H1 (cell line): ENCODE data around the gene TPD52L1. TPM values are rescaled to one million over a fixed set of nuclear protein-coding genes. Genes with fewer than 3 reads are reported as not detected.

ENCODE experiments used
- CTCF ChIA-PET: fragments of 300-600 bp; sonication (Branson Sonifier 250); formaldehyde crosslinking; loops from one replicate; lab custom pipeline; 2021; ENCODE audit not compliant: partially characterized antibody; lab: Charles Lee
- POLR2A ChIA-PET: fragments of 300-600 bp; sonication (Branson Sonifier 250); formaldehyde crosslinking; loops from one replicate; lab custom pipeline; 2021; ENCODE audit warnings: inconsistent platforms; ENCODE audit not compliant: partially characterized antibody; lab: Charles Lee
- DNase-seq, 2 experiments: peaks; one replicate each; pipeline versions ENCODE4 v3.0.0 to v3.0.0-alpha.2; 2010 to 2022; ENCODE audit warnings: low spot score in 2 of 2, low read depth in 1 of 2, mixed read lengths in 1 of 2
- FAIRE-seq: peaks from 2 replicates; lab custom pipeline; 2011; peaks lifted over from hg19 to GRCh38; lab: Jason Lieb, UNC
- H2AFZ ChIP-seq: 2 replicates; pipeline ENCODE4 v1.8.1; 2012; ENCODE audit warnings: low read length, inconsistent platforms
- H2AK5ac ChIP-seq: 2 replicates; pipeline ENCODE4 v1.6.1; 2013; ENCODE audit warnings: low read depth, low read length
- H2BK120ac ChIP-seq: replicated peaks from 2 replicates; pipeline ENCODE3; 2013; ENCODE audit warnings: low read depth, low read length, inconsistent platforms
- H2BK12ac ChIP-seq: 2 replicates; pipeline ENCODE4 v1.6.1; 2013; ENCODE audit warnings: low read depth, low read length
- H2BK15ac ChIP-seq: 2 replicates; pipeline ENCODE4 v1.6.1; 2013; ENCODE audit warnings: low read length
- H2BK20ac ChIP-seq: 2 replicates; pipeline ENCODE4 v1.6.1; 2013; ENCODE audit warnings: low read length
- H2BK5ac ChIP-seq: 2 replicates; pipeline ENCODE4 v1.6.1; 2013; ENCODE audit warnings: low read depth, low read length
- H3K14ac ChIP-seq: 2 replicates; pipeline ENCODE4 v1.6.1; 2013; ENCODE audit warnings: inconsistent platforms; ENCODE audit not compliant: insufficient read length
- H3K18ac ChIP-seq: 2 replicates; pipeline ENCODE4 v1.6.1; 2013; ENCODE audit warnings: low read length; ENCODE audit errors: extremely low read depth
- H3K23ac ChIP-seq: 2 replicates; pipeline ENCODE4 v1.6.1; 2013; ENCODE audit warnings: inconsistent platforms; ENCODE audit not compliant: insufficient read length
- H3K23me2 ChIP-seq: 2 replicates; pipeline ENCODE4 v1.6.1; 2013; ENCODE audit warnings: low read depth, low read length
- H3K27ac ChIP-seq: 2 replicates; pipeline ENCODE4 v1.6.1; 2011; ENCODE audit warnings: low read depth, low read length, inconsistent platforms
- H3K27me3 ChIP-seq, 4 experiments: replicated peaks in 1 of 4; 1 replicate in 1 of 4; 2 replicates in 3 of 4; pipeline versions ENCODE4 v1.6.1 to v1.8.1; 2011 to 2013; ENCODE audit warnings: low read length in 3 of 4, mild to moderate bottlenecking in 3 of 4, inconsistent platforms in 2 of 4, mixed read lengths in 2 of 4, moderate library complexity in 1 of 4; ENCODE audit not compliant: control insufficient read depth in 3 of 4, insufficient read depth in 3 of 4; ENCODE audit errors: extremely low read depth in 1 of 4
- H3K36me3 ChIP-seq, 4 experiments: 2 replicates each; pipeline versions ENCODE4 v1.6.1 to v1.8.1; 2011 to 2013; ENCODE audit warnings: mild to moderate bottlenecking in 4 of 4, low read length in 3 of 4, moderate library complexity in 2 of 4, control low read depth in 1 of 4, inconsistent platforms in 1 of 4; ENCODE audit not compliant: insufficient read depth in 4 of 4, control insufficient read depth in 2 of 4
- H3K4ac ChIP-seq: replicated peaks from 2 replicates; pipeline ENCODE3; 2013; ENCODE audit warnings: low read length, low read depth, mixed read lengths, inconsistent platforms; ENCODE audit not compliant: insufficient read length
- H3K4me1 ChIP-seq, 4 experiments: replicated peaks in 1 of 4; 1 replicate in 1 of 4; 2 replicates in 3 of 4; pipeline versions ENCODE4 v1.6.1 to v1.8.1; 2011 to 2013; ENCODE audit warnings: low read length in 3 of 4, inconsistent platforms in 2 of 4, mixed read lengths in 1 of 4; ENCODE audit not compliant: insufficient read depth in 4 of 4, control insufficient read depth in 3 of 4
- H3K4me2 ChIP-seq, 2 experiments: 2 replicates each; pipeline versions ENCODE4 v1.6.1 to v1.8.1; 2011 to 2013; ENCODE audit warnings: low read depth in 2 of 2, low read length in 2 of 2, control low read depth in 1 of 2, inconsistent platforms in 1 of 2, mild to moderate bottlenecking in 1 of 2; ENCODE audit not compliant: insufficient read depth in 1 of 2
- H3K4me3 ChIP-seq, 4 experiments: fragments of 200-600, 300-600 bp in 1 of 4; sonication (generic), shearing (Covaris generic), sonication (Bioruptor Twin) in 1 of 4; 2 replicates each; pipeline versions ENCODE4 v1.5.1 to v1.8.1; 2011 to 2016; ENCODE audit warnings: low read length in 4 of 4, low read depth in 3 of 4, control low read depth in 2 of 4, inconsistent platforms in 2 of 4, mild to moderate bottlenecking in 2 of 4, mixed read lengths in 1 of 4, moderate library complexity in 1 of 4; ENCODE audit not compliant: insufficient read depth in 2 of 4; ENCODE audit errors: extremely low read depth in 1 of 4
- H3K56ac ChIP-seq: replicated peaks from 2 replicates; pipeline ENCODE3; 2013; ENCODE audit warnings: low read depth, mild to moderate bottlenecking, mixed read lengths, low read length, inconsistent platforms; ENCODE audit not compliant: insufficient read length
- H3K79me1 ChIP-seq: 2 replicates; pipeline ENCODE4 v1.6.1; 2013; ENCODE audit warnings: low read depth, low read length, control low read depth
- H3K79me2 ChIP-seq, 2 experiments: 2 replicates each; pipeline versions ENCODE4 v1.6.1 to v1.8.1; 2012 to 2013; ENCODE audit warnings: low read length in 2 of 2, mild to moderate bottlenecking in 2 of 2, inconsistent platforms in 1 of 2; ENCODE audit not compliant: insufficient read depth in 2 of 2, control insufficient read depth in 1 of 2
- H3K9ac ChIP-seq, 4 experiments: replicated peaks in 1 of 4; 1 replicate in 1 of 4; 2 replicates in 3 of 4; pipeline versions ENCODE4 v1.6.1 to v1.8.1; 2011 to 2013; ENCODE audit warnings: low read depth in 3 of 4, low read length in 3 of 4, control low read depth in 2 of 4, mild to moderate bottlenecking in 2 of 4, moderate library complexity in 2 of 4, inconsistent platforms in 1 of 4; ENCODE audit errors: extremely low read depth in 1 of 4
- H3K9me3 ChIP-seq, 2 experiments: 2 replicates each; pipeline versions ENCODE4 v1.6.1 to v1.8.1; 2012 to 2013; ENCODE audit warnings: mild to moderate bottlenecking in 2 of 2, moderate library complexity in 2 of 2, control low read depth in 1 of 2, inconsistent platforms in 1 of 2, low read depth in 1 of 2, low read length in 1 of 2, mixed read lengths in 1 of 2; ENCODE audit not compliant: insufficient read depth in 2 of 2
- H4K20me1 ChIP-seq, 2 experiments: replicated peaks in 1 of 2; 2 replicates each; pipeline versions ENCODE3 to v1.8.1; 2011 to 2013; ENCODE audit warnings: inconsistent platforms in 2 of 2, low read length in 2 of 2, mild to moderate bottlenecking in 1 of 2; ENCODE audit not compliant: insufficient read depth in 2 of 2, control insufficient read depth in 1 of 2
- H4K5ac ChIP-seq: 2 replicates; pipeline ENCODE4 v1.6.1; 2013; ENCODE audit warnings: low read length, low read depth, mixed read lengths, inconsistent platforms; ENCODE audit not compliant: insufficient read length
- H4K8ac ChIP-seq: 2 replicates; pipeline ENCODE4 v1.8.0; 2013; ENCODE audit warnings: mild to moderate bottlenecking, moderate library complexity, low read length, inconsistent platforms; ENCODE audit not compliant: insufficient read depth; ENCODE audit errors: extremely low read depth
- H4K91ac ChIP-seq: replicated peaks from 2 replicates; pipeline ENCODE3; 2013; ENCODE audit warnings: low read length, mixed read lengths, inconsistent platforms; ENCODE audit not compliant: insufficient read length
- CHD1 ChIP-seq: IDR thresholded peaks from 2 replicates; pipeline ENCODE4 v1.6.1; 2012; ENCODE audit warnings: low read depth, low read length, improper control_type of control experiment
- CREB1 ChIP-seq: IDR thresholded peaks from 2 replicates; pipeline ENCODE4 v1.6.1; 2012; ENCODE audit warnings: inconsistent platforms
- EP300 ChIP-seq, 2 experiments: IDR thresholded peaks; 1 replicate in 1 of 2; 2 replicates in 1 of 2; pipeline ENCODE4 v1.6.1; 2011 to 2012; ENCODE audit warnings: low read depth in 2 of 2, low read length in 2 of 2, mild to moderate bottlenecking in 2 of 2, borderline replicate concordance in 1 of 2, inconsistent platforms in 1 of 2, moderate library complexity in 1 of 2
- EZH2 ChIP-seq: fragments of 200-600 bp; sonication (generic); IDR thresholded peaks from 2 replicates; pipeline ENCODE4 v1.7.1; 2012; ENCODE audit warnings: low read depth, mild to moderate bottlenecking, moderate library complexity, low read length, inconsistent platforms; ENCODE audit not compliant: severe bottlenecking
- GABPA ChIP-seq: IDR thresholded peaks from 2 replicates; pipeline ENCODE4 v1.6.1; 2011; ENCODE audit warnings: mild to moderate bottlenecking, low read length, moderate library complexity, borderline replicate concordance; ENCODE audit not compliant: insufficient read depth
- GTF2F1 ChIP-seq: IDR thresholded peaks from 2 replicates; pipeline ENCODE4 v1.6.1; 2012; ENCODE audit warnings: low read depth, low read length, improper control_type of control experiment, borderline replicate concordance
- KDM4A ChIP-seq: IDR thresholded peaks from one replicate; pipeline ENCODE4 v1.7.1; 2012; ENCODE audit warnings: low read depth, mild to moderate bottlenecking, moderate library complexity, low read length, inconsistent platforms; ENCODE audit not compliant: severe bottlenecking
- NANOG ChIP-seq: IDR thresholded peaks from 2 replicates; pipeline ENCODE4 v1.6.1; 2011; ENCODE audit warnings: low read length, low read depth, mild to moderate bottlenecking, inconsistent platforms; ENCODE audit not compliant: insufficient read depth, poor library complexity, severe bottlenecking
- NRF1 ChIP-seq: IDR thresholded peaks from 2 replicates; pipeline ENCODE4 v1.6.1; 2011; ENCODE audit warnings: mild to moderate bottlenecking, low read depth, low read length, improper control_type of control experiment
- POLR2A ChIP-seq, 2 experiments: IDR thresholded peaks; 1 replicate in 1 of 2; 2 replicates in 1 of 2; pipeline ENCODE4 v1.6.1; 2011; ENCODE audit warnings: low read depth in 2 of 2, low read length in 2 of 2, mild to moderate bottlenecking in 2 of 2; ENCODE audit errors: control extremely low read depth in 1 of 2
- POU5F1 ChIP-seq: IDR thresholded peaks from 2 replicates; pipeline ENCODE4 v1.6.1; 2011; ENCODE audit warnings: low read depth, mild to moderate bottlenecking, low read length, moderate library complexity
- RBBP5 ChIP-seq: IDR thresholded peaks from 2 replicates; pipeline ENCODE4 v1.7.1; 2012; ENCODE audit warnings: low read depth, mild to moderate bottlenecking, inconsistent platforms, low read length, moderate library complexity, borderline replicate concordance
- TAF1 ChIP-seq: IDR thresholded peaks from 2 replicates; pipeline ENCODE4 v1.6.1; 2011; ENCODE audit warnings: mild to moderate bottlenecking, low read depth, low read length
- YY1 ChIP-seq: IDR thresholded peaks from 2 replicates; pipeline ENCODE4 v1.6.1; 2011; ENCODE audit warnings: low read depth, mild to moderate bottlenecking, low read length
- ZNF274 ChIP-seq: IDR thresholded peaks from 2 replicates; pipeline ENCODE4 v1.7.0; 2012; ENCODE audit warnings: low read length, borderline replicate concordance; ENCODE audit errors: extremely low read depth
- WGBS, 2 experiments: shearing (Covaris generic) in 1 of 2; methylation state at CpG; one replicate each; pipeline versions ENCODE4 v1.1.6 to v1.1.7; 2013 to 2015; ENCODE audit warnings: low lambda C conversion rate in 2 of 2, mixed read lengths in 2 of 2, inconsistent platforms in 1 of 2, low coverage in 1 of 2, missing lambda C conversion rate in 1 of 2; ENCODE audit not compliant: insufficient replicate concordance in 2 of 2, insufficient coverage in 1 of 2, insufficient read length in 1 of 2; ENCODE audit errors: extremely low coverage in 1 of 2, missing lambda C conversion rate in 1 of 2; 5-methylcytosine and 5-hydroxymethylcytosine counted together
- polyA plus RNA-seq, 7 experiments: library from polyadenylated mRNA; depleted of rRNA in 3 of 7; stranded (reverse) in 5 of 7; unstranded in 2 of 7; fragments of >200 nt in 5 of 7; fragments of 200-250 nt in 2 of 7; gene quantifications; 1 replicate in 5 of 7; 2 replicates in 1 of 7; 4 replicates in 1 of 7; pipeline versions ENCODE4 v1.2.1 to v1.2.3, GENCODE V29; 2011 to 2013; ENCODE audit warnings: missing spikeins in 2 of 7, mixed read lengths in 2 of 7
- total RNA-seq: library from RNA; stranded (reverse); fragmentation: NEBNext Ultra II Directional; extraction: Animal tissue kit (Norgen Biotek cat#: 25700); gene quantifications from 2 replicates; pipeline ENCODE4 v1.2.1, GENCODE V29; 2021

TPD52L1 gene
- total and polyA plus RNA-seq, 2 of the 8 experiments (the other 6 are each of a cell fraction or from before 2014, with no cell fraction given): 7.4 to 14.2 TPM

DNA sequence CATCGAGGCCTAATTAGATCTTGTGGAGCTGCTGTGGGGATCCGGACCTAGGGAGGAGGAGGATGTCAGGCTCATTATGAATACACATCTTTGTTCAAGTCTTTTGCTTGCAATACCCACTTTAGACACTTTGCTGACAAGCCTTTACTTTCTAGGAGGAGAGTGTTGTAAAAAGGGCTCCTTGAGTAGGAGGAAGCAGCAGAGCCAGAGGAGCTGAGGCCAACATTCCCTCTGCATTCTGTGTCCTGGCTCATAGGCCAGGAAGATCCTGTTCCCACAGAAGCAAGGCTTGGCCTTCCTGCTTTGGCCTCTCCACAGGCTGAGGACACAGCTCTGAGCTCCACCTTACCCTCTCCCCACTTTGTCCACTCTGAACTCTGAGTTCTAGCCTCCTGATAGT, 67.1 kb downstream of the TPD52L1 start:
- no peak overlapping the region for H2AK5ac ChIP-seq
- no peak overlapping the region for H4K5ac ChIP-seq
- no peaks in the 10 kb centered on the region for H3K27me3 ChIP-seq
- H2BK15ac ChIP-seq: no peak overlapping the region
- DNase-seq: no peak
- 88% methylated on average over 2 of the region's 2 CpGs; no CpG with 5 or more reads in 1 of the 2 experiments for WGBS, 2 experiments
- H3K79me2 ChIP-seq: no peaks in the 10 kb centered on the region; a peak in 1 of 4 replicates
- no peak overlapping the region for H2BK12ac ChIP-seq
- no peak overlapping the region for H3K9ac ChIP-seq
- H3K18ac ChIP-seq: no peak overlapping the region
- no peak overlapping the region for H2BK120ac ChIP-seq
- no peaks in the 10 kb centered on the region for H3K23me2 ChIP-seq
- H3K4me2 ChIP-seq: no peak overlapping the region
- ChIA-PET POLR2A (no interaction called here), CTCF (interaction anchor here (0.9 to 4.3 kb wide), 3 partner anchors 9 to 44 kb away, joined by 4 to 20 read pairs (median 6); no protein-coding TSS in a partner anchor)
- no peak overlapping the region for H3K56ac ChIP-seq
- no peak overlapping the region for H2AFZ ChIP-seq
- no peak overlapping the region for H3K23ac ChIP-seq
- H4K91ac ChIP-seq: no peak overlapping the region
- H4K8ac ChIP-seq: no peak overlapping the region
- H3K9me3 ChIP-seq: no peaks in the 10 kb centered on the region
- H2BK5ac ChIP-seq: no peak overlapping the region
- FAIRE-seq: no peak
- no peaks in the 10 kb centered on the region for H3K79me1 ChIP-seq
- H2BK20ac ChIP-seq: no peak overlapping the region
- H3K27ac ChIP-seq: no peak overlapping the region
- no peak overlapping the region for H3K4me3 ChIP-seq
- H3K4ac ChIP-seq: no peak overlapping the region
- no peaks in the 10 kb centered on the region for H4K20me1 ChIP-seq
- no peak overlapping the region for H3K14ac ChIP-seq
- peaks cover 0 to 9% (median 1%) of the 10 kb centered on the region in 4 experiments; a peak in 3 of 7 replicates for H3K4me1 ChIP-seq
- H3K36me3 ChIP-seq: no peaks in the 10 kb centered on the region
- TF ChIP-seq NANOG (no peak), POLR2A (IDR thresholded peaks at IDR 0.05; ENCODE audit: control extremely low read depth in 1 of 2, low read depth in 2 of 2, low read length in 2 of 2) (no peak), EZH2 (no peak), TAF1 (no peak), YY1 (no peak), GTF2F1 (no peak), EP300 (IDR thresholded peaks at IDR 0.05; ENCODE audit: borderline replicate concordance in 1 of 2, low read depth in 2 of 2, low read length in 2 of 2) (no peak), CHD1 (no peak), NRF1 (no peak), ZNF274 (no peak), CREB1 (no peak), POU5F1 (no peak), GABPA (no peak), KDM4A (no peak), RBBP5 (no peak)
